Upper lobe of right lung (tissue), 1 donor: Measurements from ENCODE around the gene ITGAD. TPM values are rescaled to one million over a fixed set of nuclear protein-coding genes. Genes with fewer than 3 reads are reported as not detected.

Source experiments
- ATAC-seq: fragments of 200-7000 bp; cut with Tn5 transposase; one replicate; pipeline ENCODE4 v1.9.1; 2020; ENCODE audit warnings: mild to moderate bottlenecking, moderate library complexity
- DNase-seq: peaks from one replicate; pipeline ENCODE4 v3.0.0-alpha.2; 2020
- H3K27ac ChIP-seq: fragments of 200-600 bp; one replicate; pipeline ENCODE4 v1.8.0; 2022
- H3K27me3 ChIP-seq: fragments of 200-600 bp; one replicate; pipeline ENCODE4 v1.8.0; 2022; ENCODE audit warnings: mild to moderate bottlenecking
- H3K36me3 ChIP-seq: fragments of 200-600 bp; one replicate; pipeline ENCODE4 v1.8.0; 2022
- H3K4me1 ChIP-seq: fragments of 200-600 bp; one replicate; pipeline ENCODE4 v1.8.0; 2022
- H3K4me3 ChIP-seq: fragments of 200-600 bp; one replicate; pipeline ENCODE4 v1.8.0; 2022; ENCODE audit warnings: mild to moderate bottlenecking
- H3K9me3 ChIP-seq: fragments of 200-600 bp; one replicate; pipeline ENCODE4 v1.8.0; 2022
- CTCF ChIP-seq: fragments of 200-600 bp; IDR thresholded peaks from one replicate; pipeline ENCODE4 v1.8.0; 2022; ENCODE audit warnings: antibody characterized with exemption
- intact Hi-C: fragments of 100-400 bp; cut with DNase I; formaldehyde crosslinking; loops from one replicate; pipeline ENCODE4 v1.11.0; 2022
- total RNA-seq: library from RNA; stranded (reverse); fragmentation: NEBNext Ultra II Directional; extraction: Animal tissue kit (Norgen Biotek cat#: 25700); gene quantifications from one replicate; pipeline ENCODE4 v1.2.1, GENCODE V29; 2021
- donor health status: DM: no; HTN: yes; CAD: no; lungs with severe emphysema.

The ITGAD gene
- total RNA-seq, 1 donor from 2014 or later = 0.20 TPM

GRCh38 chr16:31371008-31371407 lies 22.1 kb upstream of the ITGAD start:
- no peak for ATAC-seq
- Histone ChIP-seq H3K4me3 (no peak overlapping the region), H3K36me3 (no peaks in the 10 kb centered on the region), H3K27ac (no peak overlapping the region), H3K9me3 (no peaks in the 10 kb centered on the region), H3K27me3 (no peaks in the 10 kb centered on the region), H3K4me1 (no peaks in the 10 kb centered on the region)
- intact Hi-C loops = no loop called here
- DNase-seq = no peak
- TF ChIP-seq CTCF = no peak

GRCh38 chr16:31371619-31372484 lies 21.3 kb upstream of the ITGAD start:
- DNase-seq (no peak), ATAC-seq (no peak)
- Histone ChIP-seq H3K27ac (no peak overlapping the region), H3K4me3 (no peak overlapping the region), H3K4me1 (no peaks in the 10 kb centered on the region), H3K36me3 (no peaks in the 10 kb centered on the region), H3K9me3 (no peaks in the 10 kb centered on the region), H3K27me3 (no peaks in the 10 kb centered on the region)
- TF ChIP-seq CTCF = no peak
- intact Hi-C loops = no loop called here

- intact Hi-C loops = no loop called here
- H3K9me3 ChIP-seq = no peaks in the 10 kb centered on the region
- H3K27me3 ChIP-seq = no peaks in the 10 kb centered on the region
- H3K36me3 ChIP-seq = no peaks in the 10 kb centered on the region
- H3K4me3 ChIP-seq = no peak overlapping the region
- TF ChIP-seq CTCF = no peak
- DNase-seq (no peak), ATAC-seq (no peak)
- no peak overlapping the region for H3K27ac ChIP-seq
- H3K4me1 ChIP-seq = no peaks in the 10 kb centered on the region
These were observed 19.9 kb upstream of the ITGAD start for GRCh38 chr16:31373235-31373634.

GRCh38 chr16:31375231-31375630 lies 17.9 kb upstream of the ITGAD start:
- ATAC-seq (no peak), DNase-seq (no peak)
- Histone ChIP-seq H3K27me3 (no peaks in the 10 kb centered on the region), H3K27ac (no peak overlapping the region), H3K4me3 (no peak overlapping the region), H3K36me3 (no peaks in the 10 kb centered on the region), H3K4me1 (no peaks in the 10 kb centered on the region), H3K9me3 (no peaks in the 10 kb centered on the region)
- TF ChIP-seq CTCF = no peak
- intact Hi-C loops = no loop called here

- no peak for TF ChIP-seq CTCF
- H3K4me1 ChIP-seq = no peaks in the 10 kb centered on the region
- no peaks in the 10 kb centered on the region for H3K36me3 ChIP-seq
- no peak overlapping the region for H3K27ac ChIP-seq
- intact Hi-C loops = no loop called here
- ATAC-seq (no peak), DNase-seq (no peak)
- H3K4me3 ChIP-seq = no peak overlapping the region
- H3K9me3 ChIP-seq = no peaks in the 10 kb centered on the region
- H3K27me3 ChIP-seq = no peaks in the 10 kb centered on the region
These were observed 16.4 kb upstream of the ITGAD start for GRCh38 chr16:31376705-31377104.
